Measurements from ENCODE around the gene DHRSX. TPM values are rescaled to one million over a fixed set of nuclear protein-coding genes. Genes with fewer than 3 reads are reported as not detected.
"Not testable (repeated sequence)": the region's sequence is repeated elsewhere in the genome, so short reads cannot be mapped to it uniquely, and the experiment has no call there.

DHRSX gene
- total RNA-seq, 1 donor from 2014 or later, result 42.2 TPM

DNA sequence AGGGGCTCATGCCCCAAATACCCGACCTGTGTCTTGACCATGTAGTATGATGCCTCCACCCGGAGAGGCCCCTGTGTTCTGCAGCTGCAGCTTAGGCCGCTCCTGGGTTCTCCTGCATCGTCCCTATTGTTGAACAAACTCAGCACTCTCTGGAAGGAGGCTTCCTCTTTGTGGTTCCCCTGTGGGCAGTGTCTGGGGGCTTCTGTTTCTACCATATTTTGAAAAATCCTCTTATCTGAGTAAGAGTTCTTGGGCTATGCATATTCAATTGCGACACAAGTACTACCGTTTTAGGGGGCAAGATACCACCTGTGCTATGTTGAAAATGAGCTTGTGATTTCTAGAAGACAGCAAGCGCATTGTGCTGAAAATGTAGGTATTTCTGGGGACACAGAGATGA lies 276.6 kb downstream of the DHRSX start:
- DNase-seq (ENCODE audit: extremely low spot score, unreplicated experiment), result no peak
- peaks cover 38% of the 10 kb centered on the region for H3K36me3 Mint-ChIP-seq (ENCODE audit: unreplicated experiment)
- H3K4me1 Mint-ChIP-seq (ENCODE audit: unreplicated experiment), result no peaks in the 10 kb centered on the region
- H3K4me3 Mint-ChIP-seq (ENCODE audit: unreplicated experiment), result no peak overlapping the region
- no peaks in the 10 kb centered on the region for H3K27me3 Mint-ChIP-seq (ENCODE audit: unreplicated experiment)
- TF ChIP-seq, protein P1, sequence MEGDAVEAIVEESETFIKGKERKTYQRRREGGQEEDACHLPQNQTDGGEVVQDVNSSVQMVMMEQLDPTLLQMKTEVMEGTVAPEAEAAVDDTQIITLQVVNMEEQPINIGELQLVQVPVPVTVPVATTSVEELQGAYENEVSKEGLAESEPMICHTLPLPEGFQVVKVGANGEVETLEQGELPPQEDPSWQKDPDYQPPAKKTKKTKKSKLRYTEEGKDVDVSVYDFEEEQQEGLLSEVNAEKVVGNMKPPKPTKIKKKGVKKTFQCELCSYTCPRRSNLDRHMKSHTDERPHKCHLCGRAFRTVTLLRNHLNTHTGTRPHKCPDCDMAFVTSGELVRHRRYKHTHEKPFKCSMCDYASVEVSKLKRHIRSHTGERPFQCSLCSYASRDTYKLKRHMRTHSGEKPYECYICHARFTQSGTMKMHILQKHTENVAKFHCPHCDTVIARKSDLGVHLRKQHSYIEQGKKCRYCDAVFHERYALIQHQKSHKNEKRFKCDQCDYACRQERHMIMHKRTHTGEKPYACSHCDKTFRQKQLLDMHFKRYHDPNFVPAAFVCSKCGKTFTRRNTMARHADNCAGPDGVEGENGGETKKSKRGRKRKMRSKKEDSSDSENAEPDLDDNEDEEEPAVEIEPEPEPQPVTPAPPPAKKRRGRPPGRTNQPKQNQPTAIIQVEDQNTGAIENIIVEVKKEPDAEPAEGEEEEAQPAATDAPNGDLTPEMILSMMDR (IDR thresholded peaks at IDR 0.05), result no peak
- H3K27ac Mint-ChIP-seq (ENCODE audit: unreplicated experiment), result no peak overlapping the region
- H3K9me3 Mint-ChIP-seq (ENCODE audit: unreplicated experiment), result peaks cover 11% of the 10 kb centered on the region

DNA sequence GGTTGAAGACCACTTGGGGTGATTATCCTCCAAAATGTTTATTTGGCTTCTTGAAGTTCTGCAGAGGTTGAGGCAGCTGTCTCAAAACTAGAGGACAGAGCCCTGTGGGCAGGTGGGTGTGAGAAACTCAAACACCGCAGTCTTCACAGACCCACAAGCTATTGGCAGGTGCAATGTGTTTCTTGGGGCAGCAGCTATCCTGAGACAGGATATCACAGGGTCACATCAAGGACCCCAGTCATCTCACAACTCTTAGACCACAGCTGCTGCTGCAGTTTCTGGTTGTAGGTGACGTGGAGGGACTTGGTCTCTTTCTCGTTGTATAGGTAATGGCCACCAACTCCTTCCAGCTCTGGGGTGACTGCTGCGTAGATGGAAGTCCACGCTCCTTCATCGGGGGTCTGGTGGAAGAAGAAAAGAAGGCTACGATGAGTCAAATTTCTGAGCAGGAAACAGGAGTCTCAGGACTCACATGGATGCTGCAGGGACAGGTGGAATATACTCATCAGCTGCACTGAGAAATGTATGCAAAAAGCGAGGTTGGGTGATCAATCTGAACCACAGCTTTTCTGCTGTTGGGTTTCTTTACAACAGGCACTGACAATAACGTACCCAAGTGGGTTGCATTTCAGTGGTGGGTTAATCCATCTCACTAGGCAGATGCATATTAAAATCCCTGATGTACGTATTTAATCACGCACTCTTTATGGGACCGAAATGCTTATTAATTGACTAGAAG lies 279.8 kb downstream of the DHRSX start:
- Mint-ChIP-seq H3K27me3 (ENCODE audit: unreplicated experiment) (no peaks in the 10 kb centered on the region), H3K36me3 (ENCODE audit: unreplicated experiment) (peaks cover 49% of the 10 kb centered on the region), H3K27ac (ENCODE audit: unreplicated experiment) (no peak overlapping the region), H3K4me1 (ENCODE audit: unreplicated experiment) (no peaks in the 10 kb centered on the region), H3K9me3 (ENCODE audit: unreplicated experiment) (peaks cover 26% of the 10 kb centered on the region), H3K4me3 (ENCODE audit: unreplicated experiment) (no peak overlapping the region)
- TF ChIP-seq, protein P1 (IDR thresholded peaks at IDR 0.05), result no peak
- DNase-seq (ENCODE audit: extremely low spot score, unreplicated experiment), result no peak

DNA sequence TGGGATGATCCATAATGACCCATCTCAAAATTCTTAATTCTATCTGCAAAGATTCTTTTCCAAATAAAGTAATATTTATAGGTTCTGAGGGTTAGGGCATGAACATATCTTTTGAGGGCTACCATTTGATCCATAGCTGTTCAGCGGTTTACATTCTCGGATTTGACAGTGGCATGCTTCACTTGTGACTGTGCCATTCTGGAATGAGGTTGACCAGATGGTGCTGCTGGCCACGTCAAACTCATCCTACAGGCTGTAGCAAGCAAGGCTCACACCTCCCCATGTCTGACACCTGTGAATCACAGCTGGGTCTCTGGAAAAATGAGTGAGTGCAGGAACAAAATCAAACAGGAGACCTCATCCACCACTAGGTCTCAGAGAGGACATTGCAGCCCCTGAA lies 280.5 kb downstream of the DHRSX start:
- peaks cover 49% of the 10 kb centered on the region for H3K36me3 Mint-ChIP-seq (ENCODE audit: unreplicated experiment)
- no peak for DNase-seq (ENCODE audit: extremely low spot score, unreplicated experiment)
- H3K27me3 Mint-ChIP-seq (ENCODE audit: unreplicated experiment), result no peaks in the 10 kb centered on the region
- no peaks in the 10 kb centered on the region for H3K4me1 Mint-ChIP-seq (ENCODE audit: unreplicated experiment)
- no peak overlapping the region for H3K27ac Mint-ChIP-seq (ENCODE audit: unreplicated experiment)
- TF ChIP-seq, protein P1 (IDR thresholded peaks at IDR 0.05), result no peak
- peaks cover 29% of the 10 kb centered on the region for H3K9me3 Mint-ChIP-seq (ENCODE audit: unreplicated experiment)
- H3K4me3 Mint-ChIP-seq (ENCODE audit: unreplicated experiment), result no peak overlapping the region

DNA sequence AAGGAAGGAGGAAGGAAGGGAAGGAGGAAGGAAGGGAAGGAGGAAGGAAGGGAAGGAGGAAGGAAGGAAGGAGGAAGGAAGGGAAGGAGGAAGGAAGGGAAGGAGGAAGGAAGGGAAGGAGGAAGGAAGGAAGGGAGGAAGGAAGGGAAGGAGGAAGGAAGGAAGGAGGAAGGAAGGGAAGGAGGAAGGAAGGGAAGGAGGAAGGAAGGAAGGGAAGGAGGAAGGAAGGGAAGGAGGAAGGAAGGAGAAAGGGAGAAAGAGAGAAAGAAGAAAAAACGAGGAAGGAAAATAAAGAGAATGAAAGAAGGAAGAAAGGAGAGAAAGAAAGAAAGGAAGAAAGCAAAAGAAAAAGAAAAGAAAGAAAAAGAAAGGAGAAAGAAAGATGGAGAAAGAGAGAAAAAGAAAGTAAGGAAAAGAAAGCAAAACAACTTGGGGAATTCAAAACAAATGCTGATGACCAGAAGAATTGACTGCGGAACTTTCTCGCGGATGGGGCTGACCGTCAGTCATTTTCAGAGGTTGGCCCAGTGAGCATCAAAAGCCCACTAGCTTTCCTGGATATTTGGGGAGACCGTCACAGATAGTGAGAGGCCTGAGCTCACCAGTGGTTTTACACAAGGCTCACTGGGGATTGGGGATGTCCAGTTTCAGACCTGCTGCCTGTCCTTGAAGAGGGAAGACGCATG lies 286.5 kb downstream of the DHRSX start:
- not testable (repeated sequence) for H3K27ac Mint-ChIP-seq (ENCODE audit: unreplicated experiment); H3K27me3 Mint-ChIP-seq (ENCODE audit: unreplicated experiment); H3K4me3 Mint-ChIP-seq (ENCODE audit: unreplicated experiment); H3K4me1 Mint-ChIP-seq (ENCODE audit: unreplicated experiment); DNase-seq (ENCODE audit: extremely low spot score, unreplicated experiment)
- Mint-ChIP-seq H3K9me3 (ENCODE audit: unreplicated experiment) (peaks cover 24% of the 10 kb centered on the region), H3K36me3 (ENCODE audit: unreplicated experiment) (peaks cover 21% of the 10 kb centered on the region)

DNA sequence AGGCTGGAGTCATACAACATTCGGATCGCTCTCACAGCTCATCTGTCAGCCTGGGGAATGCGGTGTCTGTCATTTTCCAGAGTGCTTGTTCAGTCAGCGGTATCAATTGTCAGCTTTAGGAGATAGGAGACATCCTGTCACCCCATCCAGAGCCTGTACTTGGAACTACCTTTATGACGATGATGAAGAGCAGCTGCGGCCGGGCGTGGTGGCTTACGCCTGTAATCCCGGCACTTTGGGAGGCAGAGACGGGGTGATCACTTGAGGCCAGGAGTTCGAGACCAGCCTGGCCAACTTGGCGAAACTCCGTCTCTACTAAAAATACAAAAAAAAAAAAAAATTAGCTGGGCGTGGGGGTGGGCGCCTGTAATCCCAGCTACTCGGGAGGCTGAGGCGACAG lies 289.1 kb downstream of the DHRSX start:
- H3K9me3 Mint-ChIP-seq (ENCODE audit: unreplicated experiment); H3K36me3 Mint-ChIP-seq (ENCODE audit: unreplicated experiment); H3K4me3 Mint-ChIP-seq (ENCODE audit: unreplicated experiment); H3K4me1 Mint-ChIP-seq (ENCODE audit: unreplicated experiment); H3K27me3 Mint-ChIP-seq (ENCODE audit: unreplicated experiment); DNase-seq (ENCODE audit: extremely low spot score, unreplicated experiment); H3K27ac Mint-ChIP-seq (ENCODE audit: unreplicated experiment): not testable (repeated sequence)

DNA sequence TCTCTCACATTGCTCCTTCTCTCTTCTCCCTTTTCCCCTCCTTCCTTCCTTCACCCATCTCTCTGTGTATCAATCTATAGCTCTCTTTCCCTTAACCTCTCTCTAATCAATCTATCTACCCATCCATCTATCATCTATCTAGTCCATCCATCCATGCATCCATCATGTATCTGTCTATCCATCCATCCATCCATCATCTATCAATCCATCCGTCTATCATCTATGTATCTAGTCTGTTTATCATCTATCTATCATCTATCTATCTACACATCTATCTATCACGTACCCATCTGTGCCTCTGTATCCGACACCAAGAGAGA lies 307.5 kb downstream of the DHRSX start:
- H3K4me3 Mint-ChIP-seq (ENCODE audit: unreplicated experiment), result no peak overlapping the region

More for the DNA sequence above, 307.5 kb downstream of the DHRSX start:
- Mint-ChIP-seq H3K27ac (ENCODE audit: unreplicated experiment) (no peak overlapping the region), H3K36me3 (ENCODE audit: unreplicated experiment) (no peaks in the 10 kb centered on the region), H3K4me1 (ENCODE audit: unreplicated experiment) (peaks cover 8% of the 10 kb centered on the region), H3K9me3 (ENCODE audit: unreplicated experiment) (no peaks in the 10 kb centered on the region), H3K27me3 (ENCODE audit: unreplicated experiment) (no peaks in the 10 kb centered on the region)
- no peak for DNase-seq (ENCODE audit: extremely low spot score, unreplicated experiment)
- TF ChIP-seq, protein P1 (IDR thresholded peaks at IDR 0.05), result no peak

Data from osteocyte (in vitro differentiated cells).